ENCODE measurements around the gene PAPLN. TPM values are rescaled to one million over a fixed set of nuclear protein-coding genes. Genes with fewer than 3 reads are reported as not detected.

The PAPLN gene
- total RNA-seq, 1 experiment from 2014 or later = 0.75 TPM

GRCh38 chr14:73217411-73217810, 19.9 kb upstream of the PAPLN start:
- Histone ChIP-seq H3K36me3 (ENCODE audit: insufficient read depth, low read length, poor library complexity, severe bottlenecking) (peaks cover 17% of the 10 kb centered on the region), H3K4me3 (ENCODE audit: low read depth, low read length, poor library complexity, severe bottlenecking) (no peak overlapping the region), H3K27me3 (replicated peaks; ENCODE audit: insufficient read depth, low read depth, low read length, poor library complexity) (no peaks in the 10 kb centered on the region), H3K4me1 (ENCODE audit: insufficient read depth, low read length, poor library complexity, severe bottlenecking) (no peaks in the 10 kb centered on the region), H3K27ac (ENCODE audit: low read depth, low read length, poor library complexity, severe bottlenecking) (no peak overlapping the region), H3K9me3 (ENCODE audit: low read depth, low read length, poor library complexity, severe bottlenecking) (no peaks in the 10 kb centered on the region)
- CTCF ChIA-PET = no interaction called here
- TF ChIP-seq EZH2 (IDR thresholded peaks at IDR 0.05; ENCODE audit: borderline replicate concordance, low read depth, low read length, poor library complexity, severe bottlenecking) (no peak), CTCF (conservative IDR thresholded peaks at IDR 0.05; ENCODE audit: low read depth, low read length) (no peak)
- BruUV-seq (replicated peaks) = no TSS peak
- intact Hi-C loops (cut with micrococcal nuclease; ENCODE audit: unreplicated experiment) = no loop called here
- POLR2A ChIA-PET (ENCODE audit: low non-redundant PET) = no interaction called here
- DNase-seq (ENCODE audit: low spot score) = no peak

- BruUV-seq (replicated peaks) = no TSS peak
- H3K36me3 ChIP-seq (ENCODE audit: insufficient read depth, low read length, poor library complexity, severe bottlenecking) = peaks cover 4% of the 10 kb centered on the region
- ChIA-PET POLR2A (ENCODE audit: low non-redundant PET) (no interaction called here), CTCF (no interaction called here)
- no peaks in the 10 kb centered on the region for H3K9me3 ChIP-seq (ENCODE audit: low read depth, low read length, poor library complexity, severe bottlenecking)
- H3K27ac ChIP-seq (ENCODE audit: low read depth, low read length, poor library complexity, severe bottlenecking) = no peak overlapping the region
- H3K4me3 ChIP-seq (ENCODE audit: low read depth, low read length, poor library complexity, severe bottlenecking) = no peak overlapping the region
- DNase-seq (ENCODE audit: low spot score) = no peak
- no peaks in the 10 kb centered on the region for H3K27me3 ChIP-seq (replicated peaks; ENCODE audit: insufficient read depth, low read depth, low read length, poor library complexity)
- intact Hi-C loops (cut with micrococcal nuclease; ENCODE audit: unreplicated experiment) = no loop called here
- no peaks in the 10 kb centered on the region for H3K4me1 ChIP-seq (ENCODE audit: insufficient read depth, low read length, poor library complexity, severe bottlenecking)
- TF ChIP-seq CTCF (conservative IDR thresholded peaks at IDR 0.05; ENCODE audit: low read depth, low read length) = no peak
- no peak for TF ChIP-seq EZH2 (IDR thresholded peaks at IDR 0.05; ENCODE audit: borderline replicate concordance, low read depth, low read length, poor library complexity, severe bottlenecking)
These were observed 17.2 kb upstream of the PAPLN start for GRCh38 chr14:73220061-73220460.

- CTCF ChIA-PET = no interaction called here
These were observed 16.7 kb upstream of the PAPLN start for GRCh38 chr14:73220634-73221033.

More at GRCh38 chr14:73220634-73221033, 16.7 kb upstream of the PAPLN start:
- POLR2A ChIA-PET (ENCODE audit: low non-redundant PET) = no interaction called here
- Histone ChIP-seq H3K9me3 (ENCODE audit: low read depth, low read length, poor library complexity, severe bottlenecking) (no peaks in the 10 kb centered on the region), H3K27ac (ENCODE audit: low read depth, low read length, poor library complexity, severe bottlenecking) (no peak overlapping the region), H3K27me3 (replicated peaks; ENCODE audit: insufficient read depth, low read depth, low read length, poor library complexity) (no peaks in the 10 kb centered on the region), H3K4me3 (ENCODE audit: low read depth, low read length, poor library complexity, severe bottlenecking) (no peak overlapping the region), H3K4me1 (ENCODE audit: insufficient read depth, low read length, poor library complexity, severe bottlenecking) (no peaks in the 10 kb centered on the region), H3K36me3 (ENCODE audit: insufficient read depth, low read length, poor library complexity, severe bottlenecking) (peaks cover 4% of the 10 kb centered on the region)
- DNase-seq (ENCODE audit: low spot score) = no peak
- no TSS peak for BruUV-seq (replicated peaks)
- TF ChIP-seq EZH2 (IDR thresholded peaks at IDR 0.05; ENCODE audit: borderline replicate concordance, low read depth, low read length, poor library complexity, severe bottlenecking) = no peak
- no peak for TF ChIP-seq CTCF (conservative IDR thresholded peaks at IDR 0.05; ENCODE audit: low read depth, low read length)
- intact Hi-C loops (cut with micrococcal nuclease; ENCODE audit: unreplicated experiment) = no loop called here
